Stimulated activated CD4-positive, alpha-beta T cell treated with anti-CD3 and anti-CD28 coated beads, Interleukin-4, amount 100 ng/mL, for 48 hours (primary cell): ENCODE measurements around the gene RBMS3.
"Not testable (repeated sequence)": the region's sequence is repeated elsewhere in the genome, so short reads cannot be mapped to it uniquely, and the experiment has no call there.

Experiments used
- DNase-seq, 2 donors: peaks; one replicate each; pipeline ENCODE4 v3.0.0-alpha.2; 2020; ENCODE audit warnings: low read depth in 2 of 2

RBMS3 gene

GRCh38 chr3:29429055-29429679 lies 148.3 kb downstream of the RBMS3 start:
- DNase-seq = no peak

GRCh38 chr3:29430558-29430971 lies 149.7 kb downstream of the RBMS3 start:
- no peak for DNase-seq

- DNase-seq = no peak
Observed at GRCh38 chr3:29436612-29437323, 155.9 kb downstream of the RBMS3 start.

- no peak for DNase-seq
Observed at GRCh38 chr3:29438580-29438979, 157.7 kb downstream of the RBMS3 start.

GRCh38 chr3:29440413-29441305 lies 159.8 kb downstream of the RBMS3 start:
- no peak for DNase-seq

- DNase-seq = no peak
Observed at GRCh38 chr3:29441422-29441821, 160.6 kb downstream of the RBMS3 start.

- DNase-seq = no peak
Observed at GRCh38 chr3:29447946-29448627, 167.2 kb downstream of the RBMS3 start.

- DNase-seq = no peak
Observed at GRCh38 chr3:29451920-29452319, 171.0 kb downstream of the RBMS3 start.

- no peak for DNase-seq
Observed at GRCh38 chr3:29452934-29453283, 172.0 kb downstream of the RBMS3 start.

- DNase-seq = no peak
Observed at GRCh38 chr3:29453284-29454001, 172.6 kb downstream of the RBMS3 start.

GRCh38 chr3:29454161-29454611 lies 173.3 kb downstream of the RBMS3 start:
- DNase-seq = no peak

- DNase-seq = no peak
Observed at GRCh38 chr3:29456901-29457300, 176.0 kb downstream of the RBMS3 start.

- no peak for DNase-seq
Observed at GRCh38 chr3:29463304-29463703, 182.4 kb downstream of the RBMS3 start.

- no peak for DNase-seq
Observed at GRCh38 chr3:29465836-29466235, 185.0 kb downstream of the RBMS3 start.

- no peak for DNase-seq
Observed at GRCh38 chr3:29466442-29466841, 185.6 kb downstream of the RBMS3 start.

- DNase-seq = no peak
Observed at GRCh38 chr3:29468187-29468586, 187.3 kb downstream of the RBMS3 start.

GRCh38 chr3:29473481-29474170 lies 192.8 kb downstream of the RBMS3 start:
- DNase-seq = not testable (repeated sequence)

GRCh38 chr3:29475305-29475840 lies 194.5 kb downstream of the RBMS3 start:
- DNase-seq = no peak

GRCh38 chr3:29475854-29476253 lies 195.0 kb downstream of the RBMS3 start:
- DNase-seq = no peak

GRCh38 chr3:29478611-29479010 lies 197.7 kb downstream of the RBMS3 start:
- no peak for DNase-seq
